CD4-positive, alpha-beta T cell (primary cell): Measurements from ENCODE around the gene RPL21. TPM values are rescaled to one million over a fixed set of nuclear protein-coding genes. Genes with fewer than 3 reads are reported as not detected.
"Not testable (repeated sequence)": the region's sequence is repeated elsewhere in the genome, so short reads cannot be mapped to it uniquely, and the experiment has no call there.

Experiments
- ATAC-seq: fragments of 200-7000 bp; cut with Tn5 transposase; one replicate; pipeline ENCODE4 v1.10.0; 2022; ENCODE audit warnings: mild to moderate bottlenecking; ENCODE audit not compliant: poor library complexity
- CTCF ChIA-PET: fragments of 350-600 bp; sonication (Branson Sonifier 250); formaldehyde crosslinking; loops from one replicate; lab custom pipeline; 2021; ENCODE audit warnings: antibody characterized with exemption, inconsistent platforms; lab: Charles Lee
- POLR2A ChIA-PET: fragments of 350-600 bp; sonication (Branson Sonifier 250); formaldehyde crosslinking; loops from one replicate; lab custom pipeline; 2021; ENCODE audit warnings: antibody characterized with exemption, inconsistent platforms; lab: Charles Lee
- DNase-seq, 14 experiments: peaks; one replicate each; pipeline ENCODE4 v3.0.0-alpha.2; 2013 to 2020; ENCODE audit warnings: mixed read lengths in 2 of 14
- H3K27ac ChIP-seq, 2 donors: one replicate each; pipeline versions ENCODE4 v1.5.1 to v1.7.0; 2013; ENCODE audit warnings: low read length in 2 of 2, low read depth in 1 of 2, mild to moderate bottlenecking in 1 of 2
- H3K27me3 ChIP-seq, 2 experiments: 1 replicate in 1 of 2; 2 replicates in 1 of 2; pipeline versions ENCODE4 v1.6.1 to v1.7.0; 2013; ENCODE audit warnings: low read length in 2 of 2, control low read depth in 1 of 2, mild to moderate bottlenecking in 1 of 2, moderate library complexity in 1 of 2; ENCODE audit not compliant: insufficient read depth in 2 of 2, control insufficient read depth in 1 of 2
- H3K36me3 ChIP-seq: one replicate; pipeline ENCODE4 v1.6.1; 2013; ENCODE audit warnings: low read length, control low read depth; ENCODE audit not compliant: insufficient read depth
- H3K4me1 ChIP-seq: one replicate; pipeline ENCODE4 v1.6.1; 2013; ENCODE audit warnings: low read length, control low read depth; ENCODE audit not compliant: insufficient read depth
- H3K4me3 ChIP-seq: one replicate; pipeline ENCODE4 v1.5.1; 2013; ENCODE audit warnings: mild to moderate bottlenecking, low read length, moderate library complexity
- H3K9me3 ChIP-seq, 2 experiments: 1 replicate in 1 of 2; 2 replicates in 1 of 2; pipeline versions ENCODE4 v1.6.1 to v1.7.0; 2013; ENCODE audit warnings: low read length in 2 of 2, mild to moderate bottlenecking in 2 of 2, control low read depth in 1 of 2, moderate library complexity in 1 of 2; ENCODE audit not compliant: control insufficient read depth in 1 of 2, insufficient read depth in 1 of 2
- H3K27ac Mint-ChIP-seq: one replicate; pipeline ENCODE4 v1.8.0; 2020; ENCODE audit warnings: mixed read lengths
- H3K27me3 Mint-ChIP-seq: one replicate; pipeline ENCODE4 v1.8.0; 2021; ENCODE audit warnings: mixed read lengths
- H3K36me3 Mint-ChIP-seq: one replicate; pipeline ENCODE4 v1.8.0; 2021; ENCODE audit warnings: low read depth, mixed read lengths
- H3K4me1 Mint-ChIP-seq: one replicate; pipeline ENCODE4 v1.8.0; 2021; ENCODE audit warnings: low read depth, mixed read lengths
- H3K4me3 Mint-ChIP-seq: one replicate; pipeline ENCODE4 v1.8.0; 2020; ENCODE audit warnings: mild to moderate bottlenecking, mixed read lengths
- H3K9me3 Mint-ChIP-seq: one replicate; pipeline ENCODE4 v1.8.0; 2020; ENCODE audit warnings: mixed read lengths
- CTCF ChIP-seq: fragments of 200-600 bp; IDR thresholded peaks from one replicate; pipeline ENCODE4 v1.8.0; 2022; ENCODE audit warnings: antibody characterized with exemption, mild to moderate bottlenecking
- intact Hi-C, 2 experiments: fragments of 100-400 bp; cut with DNase I in 1 of 2; cut with micrococcal nuclease in 1 of 2; formaldehyde crosslinking; loops; one replicate each; pipeline versions ENCODE4 v1.15.1 to v1.9.0; 2023 to 2025; cut with DNase I, micrococcal nuclease
- total RNA-seq, 174 experiments: library from RNA in 2 of 174; stranded (reverse) in 2 of 174; gene quantifications; one replicate each; pipeline ENCODE4 v1.2.3 and lab custom pipeline; 2021 to 2026

The RPL21 gene
- total RNA-seq, 2 experiments from 2014 or later = 2,736 to 2,941 TPM

GRCh38 chr13:27219611-27220010, 31.7 kb upstream of the RPL21 start:
- DNase-seq (no peak), ATAC-seq (no peak)
- no peaks in the 10 kb centered on the region for H3K27me3 ChIP-seq
- no peaks in the 10 kb centered on the region for H3K4me1 ChIP-seq
- ChIA-PET CTCF (no interaction called here), POLR2A (no interaction called here)
- no peaks in the 10 kb centered on the region for H3K36me3 Mint-ChIP-seq
- H3K27ac ChIP-seq = no peak overlapping the region
- peaks cover 0 to 11% of the 10 kb centered on the region in 2 experiments for H3K9me3 ChIP-seq
- H3K27me3 Mint-ChIP-seq = peaks cover 26% of the 10 kb centered on the region
- no peaks in the 10 kb centered on the region for H3K4me1 Mint-ChIP-seq
- intact Hi-C loops = no loop called here
- no peak overlapping the region for H3K4me3 Mint-ChIP-seq
- H3K4me3 ChIP-seq = no peak overlapping the region
- no peaks in the 10 kb centered on the region for H3K9me3 Mint-ChIP-seq
- no peaks in the 10 kb centered on the region for H3K36me3 ChIP-seq
- no peak overlapping the region for H3K27ac Mint-ChIP-seq
- TF ChIP-seq CTCF = no peak

- intact Hi-C loops, H3K9me3 Mint-ChIP-seq, H3K4me1 Mint-ChIP-seq: not testable (repeated sequence)
Observed at GRCh38 chr13:27222100-27222499, 29.3 kb upstream of the RPL21 start.

GRCh38 chr13:27226991-27227390, 24.4 kb upstream of the RPL21 start:
- intact Hi-C loops = no loop called here
- TF ChIP-seq CTCF = no peak
- Histone ChIP-seq H3K36me3 (no peaks in the 10 kb centered on the region), H3K4me1 (no peaks in the 10 kb centered on the region), H3K27ac (no peak overlapping the region), H3K27me3 (no peaks in the 10 kb centered on the region), H3K4me3 (no peak overlapping the region), H3K9me3 (peaks cover 8 to 19% of the 10 kb centered on the region in 2 experiments)
- Mint-ChIP-seq H3K4me1 (peaks cover 13% of the 10 kb centered on the region), H3K27ac (no peak overlapping the region), H3K9me3 (peaks cover 8% of the 10 kb centered on the region), H3K27me3 (peaks cover 25% of the 10 kb centered on the region), H3K4me3 (peak overlapping the region; percentile 7), H3K36me3 (no peaks in the 10 kb centered on the region)
- no peak for ATAC-seq
- ChIA-PET CTCF (no interaction called here), POLR2A (interaction anchor here (1.3 to 1.7 kb wide), 2 partner anchors 24 to 54 kb away, joined by 4 read pairs; partner anchors contain the start of gene RPL21)
- DNase-seq = no peak

More at GRCh38 chr13:27222100-27222499, 29.3 kb upstream of the RPL21 start:
- peaks cover 35% of the 10 kb centered on the region for H3K27me3 Mint-ChIP-seq
- ATAC-seq, H3K27ac Mint-ChIP-seq, H3K36me3 ChIP-seq, POLR2A ChIA-PET, H3K4me3 Mint-ChIP-seq, H3K4me1 ChIP-seq, H3K27ac ChIP-seq, H3K27me3 ChIP-seq, H3K36me3 Mint-ChIP-seq, H3K4me3 ChIP-seq, DNase-seq: not testable (repeated sequence)
- CTCF ChIA-PET = interaction anchor here (0.7 kb wide), 2 partner anchors 75 to 987 kb away, joined by 3 read pairs; no protein-coding TSS in a partner anchor
- peaks cover 0 to 11% of the 10 kb centered on the region in 2 experiments for H3K9me3 ChIP-seq

GRCh38 chr13:27228131-27228530, 23.2 kb upstream of the RPL21 start:
- Mint-ChIP-seq H3K27me3 (peaks cover 20% of the 10 kb centered on the region), H3K36me3 (no peaks in the 10 kb centered on the region), H3K9me3 (peaks cover 10% of the 10 kb centered on the region), H3K27ac (no peak overlapping the region), H3K4me3 (no peak overlapping the region), H3K4me1 (peaks cover 13% of the 10 kb centered on the region)
- no peaks in the 10 kb centered on the region for H3K4me1 ChIP-seq
- peaks cover 8 to 19% of the 10 kb centered on the region in 2 experiments for H3K9me3 ChIP-seq
- ATAC-seq (no peak), DNase-seq (no peak)
- H3K27me3 ChIP-seq = no peaks in the 10 kb centered on the region
- H3K27ac ChIP-seq = no peak overlapping the region
- H3K4me3 ChIP-seq = no peak overlapping the region
- TF ChIP-seq CTCF = no peak
- intact Hi-C loops = no loop called here
- no peaks in the 10 kb centered on the region for H3K36me3 ChIP-seq
- ChIA-PET POLR2A (interaction anchor here (1.3 kb wide), 1 partner anchor 23 kb away, joined by 4 read pairs; the partner anchor contains the start of gene RPL21), CTCF (no interaction called here)
